Loucy (cell line): ENCODE results near the gene C11orf58.

ENCODE experiments used
- EZH2phosphoT487 ChIP-seq: fragments of 200-600 bp; IDR thresholded peaks from 2 replicates; pipeline ENCODE4 v1.6.1; 2018; ENCODE audit warnings: antibody characterized with exemption, mild to moderate bottlenecking, moderate library complexity, borderline replicate concordance
- TF ChIP-seq, protein P1 (sequence below): fragments of 200-600 bp; sonication (generic); conservative IDR thresholded peaks from 2 replicates; pipeline ENCODE4 v1.5.1; 2014; ENCODE audit warnings: mild to moderate bottlenecking, antibody characterized with exemption, low read length

DNA sequence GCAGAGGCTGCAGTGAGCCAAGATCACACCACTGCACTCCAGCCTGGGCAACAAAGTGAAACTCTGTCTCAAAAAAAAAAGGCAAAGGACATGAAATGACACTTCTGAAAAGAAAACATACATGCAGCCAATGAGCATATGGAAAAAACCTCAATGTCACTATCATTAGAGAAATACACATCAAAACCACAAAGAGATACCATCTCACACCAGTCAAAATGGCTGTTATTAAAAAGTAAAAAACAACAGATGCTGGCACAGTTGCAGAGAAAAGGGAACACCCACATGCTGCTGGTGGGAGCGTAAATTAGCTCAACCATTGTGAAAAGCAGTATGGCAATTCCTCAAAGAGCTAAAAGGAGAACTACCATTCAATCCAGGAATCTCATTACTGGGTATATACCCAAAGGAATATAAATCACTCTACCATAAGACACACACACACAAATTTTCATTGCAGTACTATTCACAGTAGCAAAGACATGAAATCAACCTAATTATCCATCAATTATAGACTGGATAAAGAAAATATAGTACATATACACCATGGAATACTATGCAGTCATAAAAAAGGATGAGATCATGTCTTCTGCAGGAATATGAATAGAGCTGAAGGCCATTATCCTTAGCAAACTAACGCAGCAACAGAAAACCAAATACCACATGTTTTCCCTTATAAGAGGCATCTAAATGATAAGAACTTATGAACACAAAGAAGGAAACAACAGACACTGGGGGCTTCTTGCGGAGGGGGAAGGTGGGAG, 15.7 kb upstream of the C11orf58 start:
- TF ChIP-seq, protein P1, sequence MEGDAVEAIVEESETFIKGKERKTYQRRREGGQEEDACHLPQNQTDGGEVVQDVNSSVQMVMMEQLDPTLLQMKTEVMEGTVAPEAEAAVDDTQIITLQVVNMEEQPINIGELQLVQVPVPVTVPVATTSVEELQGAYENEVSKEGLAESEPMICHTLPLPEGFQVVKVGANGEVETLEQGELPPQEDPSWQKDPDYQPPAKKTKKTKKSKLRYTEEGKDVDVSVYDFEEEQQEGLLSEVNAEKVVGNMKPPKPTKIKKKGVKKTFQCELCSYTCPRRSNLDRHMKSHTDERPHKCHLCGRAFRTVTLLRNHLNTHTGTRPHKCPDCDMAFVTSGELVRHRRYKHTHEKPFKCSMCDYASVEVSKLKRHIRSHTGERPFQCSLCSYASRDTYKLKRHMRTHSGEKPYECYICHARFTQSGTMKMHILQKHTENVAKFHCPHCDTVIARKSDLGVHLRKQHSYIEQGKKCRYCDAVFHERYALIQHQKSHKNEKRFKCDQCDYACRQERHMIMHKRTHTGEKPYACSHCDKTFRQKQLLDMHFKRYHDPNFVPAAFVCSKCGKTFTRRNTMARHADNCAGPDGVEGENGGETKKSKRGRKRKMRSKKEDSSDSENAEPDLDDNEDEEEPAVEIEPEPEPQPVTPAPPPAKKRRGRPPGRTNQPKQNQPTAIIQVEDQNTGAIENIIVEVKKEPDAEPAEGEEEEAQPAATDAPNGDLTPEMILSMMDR: no peak
- no peak for TF ChIP-seq EZH2phosphoT487
